ENCODE results near the gene TMEM151B. TPM values are rescaled to one million over a fixed set of nuclear protein-coding genes. Genes with fewer than 3 reads are reported as not detected.

The TMEM151B gene
- total and polyA plus RNA-seq, 2 of the 4 experiments (the other 2 are of a cell fraction), result not detected

DNA sequence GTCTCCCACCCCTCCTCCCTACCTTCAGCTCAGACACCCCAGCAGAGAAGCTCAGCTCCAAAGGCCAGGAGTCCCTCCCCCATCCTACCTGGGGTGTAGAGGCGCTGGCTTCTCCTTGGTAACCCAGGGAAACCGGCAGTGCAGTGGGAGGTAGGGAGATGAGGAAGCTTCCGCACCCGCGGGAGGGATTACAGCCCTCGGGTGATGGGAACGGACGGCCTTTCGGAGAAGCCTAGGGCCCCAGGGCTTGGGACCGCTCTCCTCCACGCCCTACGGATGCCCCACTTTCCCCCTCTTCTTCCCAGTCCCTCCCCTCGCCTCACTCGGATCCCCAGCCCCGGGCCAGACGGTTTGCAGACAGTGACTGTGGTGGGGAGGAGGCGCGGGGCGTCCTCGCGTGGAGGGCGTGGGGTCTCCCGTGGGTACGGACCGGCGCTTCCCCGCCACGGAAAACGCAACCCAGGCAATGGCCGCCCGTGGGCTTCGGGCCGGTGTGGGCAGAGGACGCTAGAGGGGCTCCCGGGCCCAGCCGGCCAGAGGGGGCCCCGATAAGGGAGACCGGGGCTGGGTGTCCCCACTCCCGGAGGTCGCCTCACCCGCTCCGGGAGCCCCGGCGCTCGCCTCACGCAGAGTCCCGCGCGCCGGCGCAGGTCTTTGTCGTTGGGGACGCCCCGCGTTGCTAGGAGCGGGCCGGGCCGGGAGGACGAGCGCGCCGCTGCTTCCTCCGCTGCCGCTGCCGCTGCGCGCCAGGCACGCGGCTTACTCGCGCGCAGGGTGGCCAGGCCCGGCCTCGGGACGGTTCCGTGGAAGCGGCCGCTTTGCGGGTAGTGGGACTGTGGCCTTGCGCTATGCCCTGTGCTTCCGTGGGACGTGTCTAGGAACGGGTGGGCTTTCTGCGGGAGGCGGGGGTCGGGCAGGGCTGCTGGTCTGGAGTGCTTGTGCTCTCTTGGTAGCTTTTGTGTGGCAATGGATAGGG lies 27.1 kb downstream of the TMEM151B start:
- H3K9me3 ChIP-seq (ENCODE audit: control insufficient read depth, insufficient read depth, low read length), result no peaks in the 10 kb centered on the region
- no peak overlapping the region for H4K91ac ChIP-seq (ENCODE audit: insufficient read depth, low read depth, low read length)
- H3K4me3 ChIP-seq (ENCODE audit: insufficient read depth, low read depth, low read length), result peak overlapping the region; percentile 65
- CTCF ChIA-PET, result interaction anchor here (0.8 to 1.0 kb wide), 2 partner anchors 15 to 29 kb away, joined by 4 read pairs; partner anchors contain the start of gene AARS2
- H3K23ac ChIP-seq (ENCODE audit: low read depth, low read length), result peak overlapping the region; percentile 8; the same call in 1 of the 2 replicates
- no peak overlapping the region for H2BK120ac ChIP-seq (ENCODE audit: low read depth, low read length)
- no peaks in the 10 kb centered on the region for H4K20me1 ChIP-seq (ENCODE audit: insufficient read depth, low read length)
- peak overlapping the region; percentile 76 for H2AK9ac ChIP-seq (replicated peaks; ENCODE audit: low read depth, low read length, poor library complexity)
- DNase-seq, result peak; percentile 29
- WGBS, 2 experiments (ENCODE audit: extremely low coverage in 2 of 2, insufficient read length in 1 of 2), result 0% methylated on average over 44 of the region's 86 CpGs; no CpG with 5 or more reads in 1 of the 2 experiments
- no peak overlapping the region for H3K56ac ChIP-seq (ENCODE audit: extremely low read depth, insufficient read depth, low read length)
- H3K36me3 ChIP-seq (ENCODE audit: control insufficient read depth, insufficient read depth, low read length), result peaks cover 18% of the 10 kb centered on the region
- H2BK5ac ChIP-seq (ENCODE audit: low read depth, low read length, poor library complexity, severe bottlenecking), result no peak overlapping the region
- no TSS peak for BruUV-seq (replicated peaks)
- POLR2A ChIA-PET (ENCODE audit: unreplicated experiment), result no interaction called here
- H4K8ac ChIP-seq (ENCODE audit: low read depth in 2 of 2, low read length in 2 of 2), result peak overlapping the region; percentile 65 to 66; a peak in 2 of 4 replicates
- TF ChIP-seq, protein P1, sequence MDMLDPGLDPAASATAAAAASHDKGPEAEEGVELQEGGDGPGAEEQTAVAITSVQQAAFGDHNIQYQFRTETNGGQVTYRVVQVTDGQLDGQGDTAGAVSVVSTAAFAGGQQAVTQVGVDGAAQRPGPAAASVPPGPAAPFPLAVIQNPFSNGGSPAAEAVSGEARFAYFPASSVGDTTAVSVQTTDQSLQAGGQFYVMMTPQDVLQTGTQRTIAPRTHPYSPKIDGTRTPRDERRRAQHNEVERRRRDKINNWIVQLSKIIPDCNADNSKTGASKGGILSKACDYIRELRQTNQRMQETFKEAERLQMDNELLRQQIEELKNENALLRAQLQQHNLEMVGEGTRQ (IDR thresholded peaks at IDR 0.05; ENCODE audit: low read depth, low read length), result no peak
- TF ChIP-seq MXI1 (IDR thresholded peaks at IDR 0.05; ENCODE audit: borderline replicate concordance, low read depth, low read length), result 0 out of 2 replicates have a peak, but pooled peaks have one; percentile 34
- peak; percentile 43; the same call in 1 of the 2 replicates for TF ChIP-seq MAZ (IDR thresholded peaks at IDR 0.05; ENCODE audit: borderline replicate concordance, low read depth, low read length)
- H2AFZ ChIP-seq (replicated peaks; ENCODE audit: low read length, poor library complexity), result peak overlapping the region; percentile 88
- peak overlapping the region; percentile 39; the same call in 1 of the 2 replicates for H3K27ac ChIP-seq (ENCODE audit: insufficient read depth, low read length)
- no peaks in the 10 kb centered on the region for H3K4me1 ChIP-seq (ENCODE audit: control insufficient read depth, insufficient read depth, low read length)
- no peak overlapping the region; the same call in 1 of the 2 replicates for H2AK5ac ChIP-seq (ENCODE audit: low read depth, low read length)
- no peak overlapping the region; the same call in none of the 2 replicates for H4K5ac ChIP-seq (ENCODE audit: low read depth, low read length)
- no peak overlapping the region for H3K18ac ChIP-seq (ENCODE audit: low read depth, low read length)
- peak overlapping the region; percentile 83 for H3K9ac ChIP-seq (ENCODE audit: low read depth, low read length)
- H3K79me1 ChIP-seq (ENCODE audit: low read depth in 1 of 2, low read length in 2 of 2), result no peaks in the 10 kb centered on the region
- dilution Hi-C loops (cut with HindIII; ENCODE audit: low sequenced_read_pairs, unreplicated experiment), result no loop called here
- H3K4me2 ChIP-seq (ENCODE audit: low read depth, low read length), result peak overlapping the region; percentile 88
- in situ Hi-C loops (cut with MboI; ENCODE audit: low sequenced_read_pairs), result no loop called here
- no peaks in the 10 kb centered on the region; the same call in 1 of the 2 replicates for H3K9me1 ChIP-seq (ENCODE audit: insufficient read depth, low read length)
- peak overlapping the region; percentile 52 for H3K14ac ChIP-seq (replicated peaks; ENCODE audit: low read depth, low read length)
- H3K4ac ChIP-seq (ENCODE audit: low read depth, low read length), result peak overlapping the region; percentile 82
- H2BK15ac ChIP-seq (ENCODE audit: low read depth, low read length), result no peak overlapping the region
- ATAC-seq (ENCODE audit: low read depth), result peak; percentile 89
- no peak overlapping the region for H2BK20ac ChIP-seq (ENCODE audit: low read depth, low read length)
- intact Hi-C loops (cut with micrococcal nuclease), result no loop called here
- peaks cover 32% of the 10 kb centered on the region for H3K27me3 ChIP-seq (ENCODE audit: control insufficient read depth, insufficient read depth, low read length)
